Keratinocyte (primary cell): ENCODE results near the gene COL6A5.

Experiments used
- CTCF ChIP-seq, 3 experiments: IDR thresholded peaks in 1 of 3; conservative IDR thresholded peaks in 1 of 3; optimal IDR thresholded peaks in 1 of 3; 2 replicates in 2 of 3; 3 replicates in 1 of 3; pipeline versions ENCODE3 to v1.5.1; 2011; ENCODE audit warnings: low read length in 3 of 3, mild to moderate bottlenecking in 3 of 3, moderate library complexity in 2 of 3, control low read depth in 1 of 3, inconsistent platforms in 1 of 3; ENCODE audit not compliant: insufficient read depth in 2 of 3; ENCODE audit errors: extremely low read depth in 1 of 3
- EZH2 ChIP-seq: IDR thresholded peaks from one replicate; pipeline ENCODE4 v1.6.1; 2012; ENCODE audit warnings: inconsistent platforms, mild to moderate bottlenecking, low read length, moderate library complexity

DNA sequence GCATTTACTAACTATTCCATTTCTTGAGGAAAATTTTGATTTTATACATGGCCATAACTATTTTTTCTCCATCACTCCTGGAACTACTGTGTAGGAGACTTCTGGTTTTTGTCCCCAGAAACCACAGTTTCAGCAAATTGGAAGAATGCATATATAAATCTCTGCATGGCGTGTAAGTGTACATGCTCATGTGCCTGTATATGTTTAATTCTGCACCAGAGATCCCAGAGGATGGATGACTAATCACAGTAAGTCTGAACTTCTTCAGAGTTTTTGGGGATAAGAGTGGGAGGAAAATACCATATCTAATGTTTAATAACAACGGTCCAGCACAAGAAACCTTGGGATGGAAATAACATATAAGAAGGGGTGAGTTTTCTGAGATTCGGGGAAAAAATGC is 160.6 kb downstream of the COL6A5 start:
- TF ChIP-seq CTCF (optimal IDR thresholded peaks at IDR 0.05 in 1 of 3, IDR thresholded peaks at IDR 0.05 in 1 of 3, conservative IDR thresholded peaks at IDR 0.05 in 1 of 3; ENCODE audit: extremely low read depth in 1 of 3, insufficient read depth in 2 of 3, low read length in 3 of 3), result no peak
- TF ChIP-seq EZH2, result no peak
